H9 (cell line): ENCODE data around the gene RAB11A. TPM values are rescaled to one million over a fixed set of nuclear protein-coding genes. Genes with fewer than 3 reads are reported as not detected.

Experiments used
- DNase-seq: peaks from one replicate; pipeline ENCODE4 v3.0.0-alpha.2; 2017
- H2AFZ ChIP-seq: one replicate; pipeline ENCODE4 v1.6.1; 2013; ENCODE audit warnings: mild to moderate bottlenecking, low read length, control low read depth, moderate library complexity
- H2AK5ac ChIP-seq: 2 replicates; pipeline ENCODE4 v1.6.1; 2013; ENCODE audit warnings: low read length, control low read depth, mixed read lengths; ENCODE audit not compliant: insufficient read length
- H2BK120ac ChIP-seq: one replicate; pipeline ENCODE4 v1.6.1; 2013; ENCODE audit warnings: low read depth, mild to moderate bottlenecking, low read length, control low read depth, inconsistent platforms; ENCODE audit not compliant: poor library complexity, severe bottlenecking
- H2BK12ac ChIP-seq: 2 replicates; pipeline ENCODE4 v1.6.1; 2013; ENCODE audit warnings: low read length, control low read depth, mixed read lengths, low read depth; ENCODE audit not compliant: insufficient read length
- H2BK15ac ChIP-seq: 2 replicates; pipeline ENCODE4 v1.6.1; 2013; ENCODE audit warnings: low read depth, low read length, control low read depth
- H2BK20ac ChIP-seq: one replicate; pipeline ENCODE4 v1.6.1; 2013; ENCODE audit warnings: low read depth, mild to moderate bottlenecking, low read length, control low read depth, inconsistent platforms; ENCODE audit not compliant: poor library complexity, severe bottlenecking
- H2BK5ac ChIP-seq: 2 replicates; pipeline ENCODE4 v1.6.1; 2013; ENCODE audit warnings: low read length, control low read depth, mixed read lengths; ENCODE audit not compliant: insufficient read length
- H3K14ac ChIP-seq: 2 replicates; pipeline ENCODE4 v1.6.1; 2013; ENCODE audit warnings: low read length, control low read depth; ENCODE audit not compliant: insufficient read depth
- H3K18ac ChIP-seq: 2 replicates; pipeline ENCODE4 v1.6.1; 2013; ENCODE audit warnings: low read depth, mild to moderate bottlenecking, mixed read lengths, low read length, control low read depth; ENCODE audit not compliant: insufficient read length
- H3K23ac ChIP-seq: 2 replicates; pipeline ENCODE4 v1.6.1; 2013; ENCODE audit warnings: low read length, control low read depth, mixed read lengths, low read depth; ENCODE audit not compliant: insufficient read length
- H3K23me2 ChIP-seq: 2 replicates; pipeline ENCODE4 v1.6.1; 2013; ENCODE audit warnings: low read depth, mild to moderate bottlenecking, mixed read lengths, low read length, control low read depth; ENCODE audit not compliant: insufficient read length, poor library complexity, severe bottlenecking
- H3K27ac ChIP-seq: 2 replicates; pipeline ENCODE4 v1.5.1; 2013; ENCODE audit warnings: low read length, control low read depth, mixed read lengths, low read depth; ENCODE audit not compliant: insufficient read length
- H3K27me3 ChIP-seq: 2 replicates; pipeline ENCODE4 v1.6.1; 2013; ENCODE audit warnings: low read length, control low read depth, inconsistent platforms; ENCODE audit not compliant: insufficient read depth
- H3K4ac ChIP-seq: 2 replicates; pipeline ENCODE4 v1.6.1; 2013; ENCODE audit warnings: low read depth, mild to moderate bottlenecking, control low read depth, inconsistent platforms, low read length, moderate library complexity
- H3K4me1 ChIP-seq: 2 replicates; pipeline ENCODE4 v1.6.1; 2013; ENCODE audit warnings: low read length, control low read depth, inconsistent platforms; ENCODE audit not compliant: insufficient read depth
- H3K4me2 ChIP-seq: 2 replicates; pipeline ENCODE4 v1.6.1; 2013; ENCODE audit warnings: low read length, control low read depth, mixed read lengths; ENCODE audit not compliant: insufficient read length, insufficient read depth
- H3K56ac ChIP-seq: 2 replicates; pipeline ENCODE4 v1.6.1; 2013; ENCODE audit warnings: low read depth, mild to moderate bottlenecking, mixed read lengths, low read length, control low read depth; ENCODE audit not compliant: insufficient read length
- H3K79me1 ChIP-seq: 2 replicates; pipeline ENCODE4 v1.6.1; 2013; ENCODE audit warnings: low read depth, mild to moderate bottlenecking, moderate library complexity, low read length, control low read depth, inconsistent platforms; ENCODE audit not compliant: insufficient read depth, poor library complexity, severe bottlenecking
- H3K79me2 ChIP-seq: 2 replicates; pipeline ENCODE4 v1.6.1; 2013; ENCODE audit warnings: low read length, control low read depth, inconsistent platforms; ENCODE audit not compliant: insufficient read depth
- H3K9ac ChIP-seq: 2 replicates; pipeline ENCODE4 v1.6.1; 2013; ENCODE audit warnings: low read length, control low read depth, mixed read lengths; ENCODE audit not compliant: insufficient read length; ENCODE audit errors: extremely low read depth
- H3K9me3 ChIP-seq: one replicate; pipeline ENCODE4 v1.6.1; 2013; ENCODE audit warnings: low read depth, low read length, inconsistent platforms; ENCODE audit not compliant: control insufficient read depth
- H3T11ph ChIP-seq: one replicate; pipeline ENCODE4 v1.6.1; 2013; ENCODE audit warnings: mild to moderate bottlenecking, low read length, control low read depth, inconsistent platforms
- H4K20me1 ChIP-seq: one replicate; pipeline ENCODE4 v1.6.1; 2013; ENCODE audit not compliant: control insufficient read depth, insufficient read length, insufficient read depth
- H4K5ac ChIP-seq: 2 replicates; pipeline ENCODE4 v1.6.1; 2013; ENCODE audit warnings: low read depth, mild to moderate bottlenecking, mixed read lengths, low read length, control low read depth; ENCODE audit not compliant: insufficient read length
- H4K8ac ChIP-seq: replicated peaks from 2 replicates; pipeline ENCODE4 v1.6.1; 2013; ENCODE audit warnings: low read length, control low read depth, mixed read lengths, low read depth; ENCODE audit not compliant: insufficient read length
- H4K91ac ChIP-seq: 2 replicates; pipeline ENCODE4 v1.6.1; 2013; ENCODE audit warnings: low read depth, mild to moderate bottlenecking, moderate library complexity, mixed read lengths, low read length, control low read depth; ENCODE audit not compliant: insufficient read length
- H3K27ac Mint-ChIP-seq, 3 experiments: 2 replicates in 2 of 3; 3 replicates in 1 of 3; pipeline ENCODE4 v1.8.0; 2020 to 2021; ENCODE audit warnings: mixed read lengths in 3 of 3, mild to moderate bottlenecking in 1 of 3, moderate library complexity in 1 of 3
- H3K27me3 Mint-ChIP-seq: 2 replicates; pipeline ENCODE4 v1.8.0; 2021; ENCODE audit warnings: low read depth, mild to moderate bottlenecking, moderate library complexity, mixed read lengths
- H3K36me3 Mint-ChIP-seq, 3 experiments: 2 replicates in 2 of 3; 3 replicates in 1 of 3; pipeline ENCODE4 v1.8.0; 2020 to 2021; ENCODE audit warnings: low read depth in 3 of 3, mixed read lengths in 3 of 3; ENCODE audit not compliant: insufficient read depth in 1 of 3
- H3K4me1 Mint-ChIP-seq, 2 experiments: 2 replicates each; pipeline ENCODE4 v1.8.0; 2020; ENCODE audit warnings: mixed read lengths in 2 of 2
- H3K4me3 Mint-ChIP-seq, 2 experiments: 2 replicates in 1 of 2; 3 replicates in 1 of 2; pipeline ENCODE4 v1.8.0; 2020 to 2021; ENCODE audit warnings: mild to moderate bottlenecking in 2 of 2, mixed read lengths in 2 of 2, moderate library complexity in 1 of 2
- H3K9me3 Mint-ChIP-seq, 2 experiments: 2 replicates in 1 of 2; 3 replicates in 1 of 2; pipeline ENCODE4 v1.8.0; 2020; ENCODE audit warnings: mild to moderate bottlenecking in 2 of 2, mixed read lengths in 2 of 2, moderate library complexity in 1 of 2
- WGBS: extraction: QIAGEN DNeasy Blood & Tissue Kit; methylation state at CpG from one replicate; pipeline ENCODE4 v1.1.7; 2013; ENCODE audit warnings: missing lambda C conversion rate, low lambda C conversion rate, mixed read lengths; ENCODE audit not compliant: insufficient read length; ENCODE audit errors: extremely low coverage; 5-methylcytosine and 5-hydroxymethylcytosine counted together
- total RNA-seq: library from RNA; stranded (reverse); gene quantifications from 2 replicates; pipeline ENCODE4 v1.2.1, GENCODE V29; 2021
- TF ChIP-seq, protein P1 (sequence below): fragments of 200-600 bp; sonication (generic); conservative IDR thresholded peaks from 3 replicates; pipeline ENCODE4 v1.8.0; 2021; ENCODE audit warnings: antibody characterized with exemption, mild to moderate bottlenecking

Gene RAB11A
- total RNA-seq, 1 experiment from 2014 or later = 217 TPM

DNA sequence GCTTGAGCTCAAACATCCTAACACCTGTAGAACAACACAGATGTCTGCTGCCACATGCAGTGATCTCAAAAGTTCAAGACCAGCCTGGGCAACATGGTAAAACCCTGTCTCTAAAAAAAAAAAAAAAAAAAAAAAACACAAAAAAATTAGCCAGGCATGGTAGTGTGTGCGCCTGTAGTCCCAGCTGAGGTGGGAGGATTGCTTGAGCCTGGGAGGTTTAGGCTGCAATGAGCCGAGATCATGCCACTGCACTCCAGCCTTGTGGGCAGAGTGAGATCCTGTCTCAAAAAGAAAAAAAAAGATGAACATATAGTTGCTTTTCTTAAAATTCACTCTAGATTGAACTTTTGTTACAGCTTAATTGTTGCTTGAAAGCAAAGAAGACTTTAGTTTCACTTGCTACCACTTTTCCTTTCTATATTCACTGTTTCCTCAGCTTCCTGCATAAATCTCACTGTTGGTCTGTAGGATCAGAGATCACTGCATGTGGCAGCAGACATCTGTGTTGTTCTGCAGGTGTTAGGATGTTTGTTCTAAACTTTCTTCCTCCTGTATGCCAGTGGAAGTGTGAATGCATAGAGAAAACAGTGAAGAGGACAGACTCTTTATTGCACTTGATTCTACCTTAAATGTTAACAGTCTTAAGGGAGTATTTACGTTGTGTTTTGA lies 12.6 kb downstream of the RAB11A start:
- no peak overlapping the region for H3K18ac ChIP-seq
- no CpG with 5 or more reads among the region's 3 CpGs for WGBS
- H3K27ac ChIP-seq = no peak overlapping the region
- no peaks in the 10 kb centered on the region for H3K79me1 ChIP-seq
- no peaks in the 10 kb centered on the region for H3K9me3 Mint-ChIP-seq
- H3K27me3 ChIP-seq = no peaks in the 10 kb centered on the region
- H3K4me1 ChIP-seq = no peaks in the 10 kb centered on the region
- no peak overlapping the region for H2AK5ac ChIP-seq
- no peak overlapping the region for H3T11ph ChIP-seq
- H3K27me3 Mint-ChIP-seq = no peaks in the 10 kb centered on the region
- no peaks in the 10 kb centered on the region for H3K23me2 ChIP-seq
- H4K5ac ChIP-seq = no peak overlapping the region
- no peak overlapping the region for H2AFZ ChIP-seq
- no peak overlapping the region for H3K14ac ChIP-seq
- peaks cover 24 to 65% (median 57%) of the 10 kb centered on the region in 3 experiments; a peak in 6 of 7 replicates for H3K36me3 Mint-ChIP-seq
- H2BK12ac ChIP-seq = no peak overlapping the region
- no peaks in the 10 kb centered on the region for H3K9me3 ChIP-seq
- H4K20me1 ChIP-seq = no peaks in the 10 kb centered on the region
- no peak overlapping the region for H2BK5ac ChIP-seq
- TF ChIP-seq, protein P1, sequence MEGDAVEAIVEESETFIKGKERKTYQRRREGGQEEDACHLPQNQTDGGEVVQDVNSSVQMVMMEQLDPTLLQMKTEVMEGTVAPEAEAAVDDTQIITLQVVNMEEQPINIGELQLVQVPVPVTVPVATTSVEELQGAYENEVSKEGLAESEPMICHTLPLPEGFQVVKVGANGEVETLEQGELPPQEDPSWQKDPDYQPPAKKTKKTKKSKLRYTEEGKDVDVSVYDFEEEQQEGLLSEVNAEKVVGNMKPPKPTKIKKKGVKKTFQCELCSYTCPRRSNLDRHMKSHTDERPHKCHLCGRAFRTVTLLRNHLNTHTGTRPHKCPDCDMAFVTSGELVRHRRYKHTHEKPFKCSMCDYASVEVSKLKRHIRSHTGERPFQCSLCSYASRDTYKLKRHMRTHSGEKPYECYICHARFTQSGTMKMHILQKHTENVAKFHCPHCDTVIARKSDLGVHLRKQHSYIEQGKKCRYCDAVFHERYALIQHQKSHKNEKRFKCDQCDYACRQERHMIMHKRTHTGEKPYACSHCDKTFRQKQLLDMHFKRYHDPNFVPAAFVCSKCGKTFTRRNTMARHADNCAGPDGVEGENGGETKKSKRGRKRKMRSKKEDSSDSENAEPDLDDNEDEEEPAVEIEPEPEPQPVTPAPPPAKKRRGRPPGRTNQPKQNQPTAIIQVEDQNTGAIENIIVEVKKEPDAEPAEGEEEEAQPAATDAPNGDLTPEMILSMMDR = no peak
- H3K79me2 ChIP-seq = no peaks in the 10 kb centered on the region
- H3K4me3 Mint-ChIP-seq = no peak overlapping the region
- no peak for DNase-seq
- H2BK120ac ChIP-seq = no peak overlapping the region
- H2BK20ac ChIP-seq = no peak overlapping the region
- H2BK15ac ChIP-seq = no peak overlapping the region
- no peak overlapping the region for H4K91ac ChIP-seq
- H3K4ac ChIP-seq = no peak overlapping the region
- H3K4me2 ChIP-seq = no peak overlapping the region
- peaks cover 17 to 21% of the 10 kb centered on the region in 2 experiments for H3K4me1 Mint-ChIP-seq
- no peak overlapping the region for H3K56ac ChIP-seq
- no peak overlapping the region for H3K9ac ChIP-seq
- H4K8ac ChIP-seq = no peak overlapping the region
- peak overlapping the region in 1 of 3 experiments; percentile 43; a peak in 1 of 7 replicates for H3K27ac Mint-ChIP-seq
- no peak overlapping the region for H3K23ac ChIP-seq
